Measurements from ENCODE around the gene NINJ1. TPM values are rescaled to one million over a fixed set of nuclear protein-coding genes. Genes with fewer than 3 reads are reported as not detected.
A peak's percentile ranks its signal among the peaks of the same experiment; 100 is the strongest.

NINJ1 gene
- total and polyA plus RNA-seq, 12 donors, result 35.5 to 77.1 (median 41.3) TPM

- no peak overlapping the region for H3K4me3 ChIP-seq
- H3K4me1 ChIP-seq, result peaks cover 0 to 76% (median 5%) of the 10 kb centered on the region in 9 donors
- intact Hi-C loops (cut with DNase I), result loop anchor here in 1 of 10 donors (5.0 kb wide), 1 partner anchor 190 kb away; no protein-coding TSS in a partner anchor
- no peaks in the 10 kb centered on the region for H3K9me3 ChIP-seq
- no peak for ATAC-seq
- H3K36me3 ChIP-seq, result peaks cover 0 to 61% (median 13%) of the 10 kb centered on the region in 9 donors
- WGBS, 2 donors, result 82 to 92% methylated on average over 15 of the region's 15 CpGs
- peak in 1 of 2 donors; percentile 15 for DNase-seq
- H3K27ac ChIP-seq, result peak overlapping the region in 3 of 10 donors; percentile 31 to 88 (median 70)
- H3K27me3 ChIP-seq, result no peaks in the 10 kb centered on the region
- TF ChIP-seq CTCF (IDR thresholded peaks at IDR 0.05), result peak in 1 of 9 donors; percentile 10
Measured at GRCh38 chr9:93112116-93112863, 21.8 kb downstream of the NINJ1 start.

- 89 to 95% methylated on average over 18 of the region's 18 CpGs for WGBS, 2 donors
- Histone ChIP-seq H3K9me3 (no peaks in the 10 kb centered on the region), H3K36me3 (peaks cover 0 to 61% (median 13%) of the 10 kb centered on the region in 9 donors)
Measured at GRCh38 chr9:93111371-93112115, 22.5 kb downstream of the NINJ1 start.

GRCh38 chr9:93111001-93111370, 23.1 kb downstream of the NINJ1 start:
- Histone ChIP-seq H3K36me3 (peaks cover 0 to 61% (median 13%) of the 10 kb centered on the region in 9 donors), H3K27me3 (no peaks in the 10 kb centered on the region), H3K4me1 (peaks cover 0 to 66% (median 0%) of the 10 kb centered on the region in 9 donors), H3K9me3 (no peaks in the 10 kb centered on the region), H3K27ac (peak overlapping the region in 2 of 10 donors; percentile 70 to 88), H3K4me3 (no peak overlapping the region)
- no peak for TF ChIP-seq CTCF (IDR thresholded peaks at IDR 0.05)
- DNase-seq, result no peak
- no peak for ATAC-seq
- intact Hi-C loops (cut with DNase I), result loop anchor here in 2 of 10 donors (2.0 to 5.0 kb wide), 2 partner anchors 191 to 194 kb away; no protein-coding TSS in a partner anchor
- 88 to 91% methylated on average over 11 of the region's 11 CpGs for WGBS, 2 donors

More at GRCh38 chr9:93111371-93112115, 22.5 kb downstream of the NINJ1 start:
- intact Hi-C loops (cut with DNase I), result loop anchor here in 2 of 10 donors (2.0 to 5.0 kb wide), 2 partner anchors 191 to 193 kb away; no protein-coding TSS in a partner anchor
- no peak for TF ChIP-seq CTCF (IDR thresholded peaks at IDR 0.05)
- Histone ChIP-seq H3K4me1 (peaks cover 0 to 68% (median 5%) of the 10 kb centered on the region in 9 donors), H3K27ac (peak overlapping the region in 3 of 10 donors; percentile 31 to 88 (median 70)), H3K4me3 (no peak overlapping the region), H3K27me3 (no peaks in the 10 kb centered on the region)
- no peak for DNase-seq
- no peak for ATAC-seq

- H3K9me3 ChIP-seq, result no peaks in the 10 kb centered on the region
- intact Hi-C loops (cut with DNase I), result loop anchor here in 2 of 10 donors (2.0 to 5.0 kb wide), 2 partner anchors 192 to 194 kb away; no protein-coding TSS in a partner anchor
- no peaks in the 10 kb centered on the region for H3K27me3 ChIP-seq
- no peak for TF ChIP-seq CTCF (IDR thresholded peaks at IDR 0.05)
- DNase-seq (no peak), ATAC-seq (no peak)
- H3K36me3 ChIP-seq, result peaks cover 0 to 61% (median 13%) of the 10 kb centered on the region in 9 donors
- no peak overlapping the region for H3K4me3 ChIP-seq
- peaks cover 0 to 71% (median 0%) of the 10 kb centered on the region in 9 donors for H3K4me1 ChIP-seq
- H3K27ac ChIP-seq, result peak overlapping the region in 2 of 10 donors; percentile 46 to 88
- 95 to 96% methylated on average over 14 of the region's 14 CpGs for WGBS, 2 donors
Measured at GRCh38 chr9:93110311-93110855, 23.7 kb downstream of the NINJ1 start.

Measured in heart right ventricle (tissue), 16 donors.